NCI-H1105 (cell line): ENCODE data around the gene BMX.

Experiments used
- DNase-seq: peaks from one replicate; lab custom pipeline; 2025; lab: John Stamatoyannopoulos, UW

BMX gene

DNA sequence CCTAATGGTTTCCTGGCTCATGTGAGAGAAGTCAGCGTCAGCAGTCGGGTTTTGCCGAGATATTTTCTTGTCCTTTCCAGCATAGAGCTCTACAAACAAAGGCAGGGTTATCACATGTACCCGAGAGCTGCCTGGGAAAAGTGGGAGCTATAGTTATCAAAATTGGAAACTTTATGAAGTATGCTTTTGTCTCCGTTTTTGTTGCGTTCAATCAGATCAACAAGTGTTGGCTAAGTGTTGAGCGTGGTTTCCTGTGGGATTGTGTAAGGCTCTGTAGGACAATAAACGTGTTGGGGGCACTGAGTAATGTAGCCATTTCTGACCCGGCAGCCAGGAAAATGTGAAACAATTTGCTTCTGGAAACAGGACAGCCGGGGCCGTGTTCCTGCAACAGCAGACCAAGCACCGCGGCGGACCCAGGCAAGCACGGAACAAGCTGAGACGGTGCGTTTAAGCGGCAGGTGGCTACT is at the start of gene BMX:
Gene BMX, plus strand, starts transcription at position 311 of the 470 bp plus-strand sequence. CDS start 7,547 bp downstream, outside the sequence.
- DNase-seq, result no peak

DNA sequence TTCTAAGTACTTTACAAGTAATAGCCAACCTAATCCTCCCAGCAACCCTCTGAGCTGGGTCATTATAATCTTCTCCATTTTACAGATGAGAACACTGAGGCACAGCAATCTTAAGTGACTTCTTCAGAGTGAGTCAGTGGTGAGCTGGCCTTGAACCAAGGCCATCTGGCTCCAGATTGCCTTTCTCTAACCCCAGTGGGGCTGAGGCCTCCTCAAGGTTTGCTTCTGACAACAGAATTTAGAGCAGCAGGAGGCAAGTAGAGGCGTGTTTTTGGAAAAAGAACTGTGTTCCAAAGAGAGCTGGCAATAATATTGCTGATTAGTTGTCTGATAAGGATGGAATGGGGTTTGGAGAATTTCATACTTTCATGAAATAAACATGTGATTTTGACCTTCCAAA is 48.7 kb upstream of the BMX start:
- DNase-seq, result no peak

DNA sequence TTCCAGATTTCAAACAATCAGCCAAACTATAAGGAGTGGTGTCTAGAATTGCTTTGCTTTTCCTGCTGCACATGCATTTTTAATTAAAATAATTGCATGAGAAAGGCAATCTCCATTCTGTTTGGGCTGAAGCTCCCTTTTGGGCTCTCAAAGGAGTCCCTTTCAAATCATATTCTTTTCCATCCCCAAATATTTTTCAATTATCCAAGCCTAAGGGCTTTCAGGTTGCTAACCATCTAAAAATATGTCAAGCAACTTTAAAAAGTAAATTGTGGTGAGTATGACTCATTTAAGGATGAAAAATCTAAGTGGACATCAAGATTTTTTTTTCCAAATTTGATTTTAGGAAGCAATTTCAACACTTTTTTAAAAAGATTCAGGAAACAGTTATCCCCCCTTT is 35.9 kb upstream of the BMX start:
- no peak for DNase-seq

DNA sequence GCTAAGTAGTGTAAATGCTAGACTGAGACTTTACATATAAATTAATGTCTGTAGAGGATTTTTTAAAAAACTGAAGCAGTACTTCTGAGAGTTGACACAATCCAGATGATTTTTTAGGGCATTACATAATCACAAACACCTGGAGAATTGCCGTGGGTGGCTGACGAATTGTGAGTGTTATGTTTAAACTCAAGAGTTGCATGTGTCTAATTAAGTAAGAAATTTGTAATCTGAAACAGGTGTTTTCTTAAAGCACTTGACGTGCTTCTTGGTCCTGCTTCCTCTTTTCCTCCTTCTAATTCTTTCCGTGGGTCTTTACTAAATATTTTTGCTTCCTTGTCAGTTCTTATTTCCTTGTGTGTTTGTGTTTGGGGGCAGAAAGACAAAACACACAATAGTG is 35.3 kb upstream of the BMX start:
- no peak for DNase-seq

DNA sequence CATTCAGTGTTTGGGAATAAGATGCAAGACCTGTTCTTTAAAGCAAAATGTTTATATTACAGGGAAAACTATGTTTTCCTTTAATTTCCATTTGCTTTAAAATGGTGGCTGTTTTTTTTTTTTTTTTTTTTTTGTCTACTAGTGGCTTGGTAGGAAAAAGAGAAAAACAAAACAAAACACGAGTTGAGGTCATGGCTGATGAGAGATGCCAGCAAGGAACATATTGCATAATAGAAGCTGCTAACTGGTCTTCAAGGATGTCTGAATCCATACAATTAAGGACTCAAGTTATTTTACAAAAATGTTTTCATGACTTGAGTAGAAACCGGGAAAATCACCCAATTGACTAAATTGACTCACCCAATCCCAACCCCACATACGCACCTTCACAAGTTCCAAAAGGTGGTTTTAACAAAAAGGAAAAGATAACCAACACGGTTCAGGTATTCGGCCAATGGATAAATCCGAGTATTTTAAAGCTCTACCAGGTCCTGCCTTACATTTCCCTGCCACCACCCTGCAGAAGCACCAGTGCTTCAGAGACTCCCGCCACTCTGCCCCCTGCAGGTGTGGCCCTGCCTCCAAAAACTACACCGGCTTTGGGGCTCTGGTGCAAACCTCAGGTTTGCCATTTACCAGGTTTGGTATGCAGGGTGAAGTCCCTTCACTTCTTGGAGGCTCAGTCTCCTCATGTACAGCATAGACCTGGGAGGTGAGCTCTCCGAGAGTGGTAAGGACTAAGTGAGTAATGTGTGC is 34.5 kb upstream of the BMX start:
- DNase-seq, result no peak

DNA sequence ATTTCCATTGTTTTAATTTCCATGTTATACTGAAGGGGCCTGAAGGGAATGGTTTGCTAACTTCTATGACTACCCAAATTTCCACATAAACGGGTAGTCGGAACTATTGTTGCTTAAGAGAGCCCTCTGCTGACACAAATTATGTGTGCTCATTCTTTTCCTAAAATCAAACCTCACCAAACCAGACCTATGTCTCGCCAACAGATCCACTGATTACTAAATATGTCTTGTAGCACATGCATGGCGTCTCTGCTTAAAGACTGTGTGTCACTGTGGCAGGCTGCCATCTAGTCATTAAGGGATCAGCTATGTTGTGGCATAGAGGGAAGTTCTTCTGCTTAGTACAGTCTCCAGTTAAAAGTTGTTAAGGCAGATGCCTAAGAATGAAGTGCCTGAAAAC is 32.6 kb upstream of the BMX start:
- peak; percentile 11 for DNase-seq

DNA sequence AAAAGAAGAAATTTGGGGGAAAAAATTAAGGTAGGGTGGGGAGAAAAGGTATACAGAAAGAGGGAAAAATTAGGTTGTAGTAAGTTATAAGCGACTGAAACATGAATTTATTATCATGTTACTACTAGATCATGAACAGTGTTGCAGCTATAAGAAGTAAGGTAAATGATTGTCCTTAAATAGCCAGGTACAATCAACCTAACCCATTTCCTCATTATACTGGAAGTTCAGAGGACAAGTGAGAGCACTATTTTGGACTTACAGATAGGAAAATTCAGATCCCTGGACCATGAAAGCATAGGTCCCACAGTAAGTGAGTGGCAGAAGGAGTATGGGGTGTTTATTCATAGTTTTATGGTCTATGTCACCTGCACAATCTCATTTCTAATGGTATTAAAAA is 31.0 kb upstream of the BMX start:
- DNase-seq, result no peak

DNA sequence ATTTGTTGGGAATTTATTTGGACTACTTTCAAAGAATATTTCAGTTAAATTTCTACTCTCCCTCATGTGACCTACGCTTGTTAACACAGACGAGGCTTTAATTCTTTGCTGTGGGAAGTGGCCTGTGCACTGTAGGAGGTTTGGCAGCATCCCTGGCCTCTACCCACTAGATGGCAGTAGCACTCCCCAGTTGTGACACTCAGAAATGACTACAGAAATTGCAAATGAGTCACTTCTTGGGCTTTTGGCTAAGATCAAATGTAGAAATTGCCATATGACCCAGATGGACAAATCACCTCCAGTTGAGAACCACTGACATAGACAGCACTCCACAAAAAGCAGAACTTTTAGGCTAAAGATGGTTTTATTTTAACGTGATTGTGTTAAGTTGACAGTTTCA is 29.6 kb upstream of the BMX start:
- DNase-seq, result peak; percentile 25

DNA sequence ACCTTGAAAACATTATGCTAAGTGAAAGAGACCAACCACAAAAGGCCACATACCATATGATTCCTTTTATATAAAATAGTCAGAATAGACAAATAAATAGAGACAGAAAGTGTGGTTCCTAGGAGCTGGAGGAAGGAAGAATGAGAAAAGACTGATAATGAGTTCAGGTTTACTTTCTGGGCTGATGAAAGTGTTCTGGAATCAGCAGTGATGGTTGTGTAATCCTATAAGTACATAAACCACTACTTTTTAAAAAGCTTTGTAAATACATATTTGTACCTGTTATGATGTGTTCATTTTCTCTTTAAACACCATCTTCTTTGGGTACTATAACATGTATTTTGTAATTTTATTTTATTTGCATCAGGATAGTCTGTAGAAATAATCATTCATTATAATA is 28.1 kb upstream of the BMX start:
- no peak for DNase-seq

DNA sequence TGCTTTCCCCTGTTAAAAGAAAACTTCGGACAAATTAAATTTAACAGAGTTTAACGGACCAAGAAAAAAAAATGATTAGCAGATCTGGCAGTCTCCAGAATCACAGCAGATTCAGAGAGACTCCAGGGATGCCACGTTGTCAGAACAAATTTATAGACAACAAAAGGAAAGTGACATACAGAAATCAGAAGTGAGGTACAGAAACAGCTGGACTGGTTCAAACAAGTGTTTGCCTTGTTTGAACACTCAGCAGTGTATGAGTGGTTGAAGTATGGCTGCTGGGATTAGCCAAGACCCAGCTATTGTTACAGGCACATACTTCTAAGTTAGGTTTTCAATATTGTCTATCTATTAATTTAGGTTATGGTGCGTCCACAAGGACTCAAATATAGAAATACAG is 26.6 kb upstream of the BMX start:
- no peak for DNase-seq

DNA sequence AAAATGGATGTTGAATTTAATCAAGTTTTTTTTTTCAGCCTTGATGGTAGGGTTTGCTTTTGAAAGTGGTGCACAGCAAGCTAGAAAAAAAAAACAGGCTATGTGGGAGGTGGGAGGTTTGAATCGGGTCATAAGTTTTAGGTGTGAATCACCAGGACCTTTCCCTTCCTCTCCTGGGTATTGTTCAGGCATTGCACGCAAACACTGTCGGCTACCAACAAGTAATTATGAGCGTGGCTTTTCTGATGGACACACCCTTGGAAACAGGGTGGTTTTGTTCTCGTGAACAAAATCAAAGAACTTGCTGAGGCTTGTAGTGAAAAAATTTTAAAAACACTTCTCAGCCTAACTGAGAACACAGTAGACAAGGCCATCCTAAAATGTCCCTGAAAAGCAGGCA is 25.6 kb upstream of the BMX start:
- no peak for DNase-seq

DNA sequence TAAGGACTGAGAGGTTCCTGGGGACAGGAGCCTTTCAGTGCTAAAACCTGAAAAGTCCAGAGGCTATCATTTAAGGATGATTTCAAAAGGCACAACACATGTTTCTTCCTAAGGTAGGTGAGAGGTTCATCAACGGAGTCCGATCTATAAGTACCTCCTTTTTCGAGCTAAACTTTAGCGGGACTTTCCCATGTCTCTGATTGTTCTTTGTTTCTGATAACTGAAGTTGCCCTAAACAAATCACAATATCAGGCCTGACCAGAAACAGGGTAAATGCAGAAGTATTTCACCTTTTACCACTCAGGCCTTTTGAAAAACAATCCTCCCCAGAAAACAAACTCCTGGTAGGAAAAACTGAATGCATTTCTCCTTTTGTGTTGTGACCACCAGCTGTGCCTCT is 25.1 kb upstream of the BMX start:
- no peak for DNase-seq

DNA sequence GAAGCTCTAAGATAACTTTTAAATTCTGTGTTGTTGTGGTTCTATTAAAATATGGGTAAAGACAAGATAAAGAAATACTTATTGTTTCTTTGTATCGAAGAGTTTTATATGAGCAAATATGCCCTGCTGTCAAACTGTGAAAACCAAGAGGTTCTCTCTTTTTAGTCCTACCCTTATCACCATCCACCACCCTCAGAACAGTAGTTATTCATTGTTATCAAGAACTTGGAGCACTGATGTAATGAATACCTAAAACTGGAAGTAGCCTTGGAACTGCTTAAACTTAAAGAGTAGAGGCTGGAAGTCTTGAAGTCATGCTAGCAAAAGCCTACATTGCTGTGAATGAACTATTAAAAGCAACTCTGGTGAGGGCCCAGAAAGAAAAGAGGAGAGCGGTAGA is 16.7 kb upstream of the BMX start:
- no peak for DNase-seq

DNA sequence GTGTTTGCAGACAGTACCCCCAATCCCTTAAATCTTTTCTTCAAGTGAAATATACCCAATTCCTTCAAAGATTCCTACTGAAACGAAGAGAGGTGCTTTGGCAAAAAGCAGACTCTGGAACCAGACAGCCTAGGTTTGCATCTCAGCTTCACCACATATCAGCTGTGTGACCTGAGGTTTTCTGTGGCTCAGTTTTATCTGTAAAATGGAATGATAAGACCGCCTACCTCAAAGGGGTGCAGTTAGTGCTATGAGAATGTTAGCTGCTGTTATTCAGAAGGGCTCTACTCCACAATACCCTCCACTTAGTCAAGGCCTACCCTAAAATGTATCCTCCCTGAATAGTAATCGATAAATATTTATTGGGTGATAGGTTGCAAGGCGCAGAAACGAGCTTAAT is 8.1 kb upstream of the BMX start:
- no peak for DNase-seq

DNA sequence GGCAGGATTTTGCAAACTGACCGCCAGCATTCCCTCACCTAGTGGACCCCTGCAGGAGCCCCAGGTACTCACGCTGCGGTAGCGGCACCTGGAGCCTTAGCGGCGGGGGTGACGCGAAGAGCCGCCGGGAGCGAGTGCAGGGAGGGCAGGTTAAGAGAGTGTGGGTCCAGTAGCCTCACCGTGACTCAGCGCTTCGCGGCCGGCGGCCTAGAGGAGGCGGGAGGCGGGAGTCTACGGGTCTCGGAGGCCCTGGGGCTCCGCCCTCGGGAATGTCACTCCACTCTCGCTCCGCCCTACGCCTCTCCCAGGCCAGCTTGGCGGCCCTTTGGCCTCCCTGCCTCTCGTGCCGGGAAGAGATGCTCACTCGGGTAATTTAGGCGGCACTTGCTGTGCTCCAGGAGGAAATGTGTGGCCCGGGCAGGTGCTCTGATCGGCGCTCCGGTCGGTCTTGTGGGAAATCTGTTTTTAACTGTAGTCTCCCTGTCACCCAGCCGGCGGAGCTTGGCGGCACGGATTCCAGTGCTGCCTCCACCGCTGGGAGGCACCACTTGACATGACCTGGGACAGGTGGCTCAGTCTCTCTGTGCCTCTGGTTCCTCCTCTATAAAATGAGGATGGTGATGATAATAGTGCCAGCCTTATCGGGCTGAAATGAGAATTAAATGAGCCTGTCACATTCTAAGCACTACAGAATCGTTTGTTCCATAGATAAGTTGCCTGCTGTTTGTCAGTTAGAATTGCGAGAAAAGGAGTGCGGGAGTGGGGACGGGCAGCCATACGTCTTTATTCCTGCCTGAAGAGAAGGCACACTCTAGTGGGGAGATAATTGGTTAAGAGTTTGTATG is 7.3 kb upstream of the BMX start, which contains the start of gene PIR:
Gene PIR, minus strand, starts transcription at position 216 of the 845 bp plus-strand sequence. CDS start 2,076 bp downstream, outside the sequence.
- DNase-seq, result peak; percentile 82

DNA sequence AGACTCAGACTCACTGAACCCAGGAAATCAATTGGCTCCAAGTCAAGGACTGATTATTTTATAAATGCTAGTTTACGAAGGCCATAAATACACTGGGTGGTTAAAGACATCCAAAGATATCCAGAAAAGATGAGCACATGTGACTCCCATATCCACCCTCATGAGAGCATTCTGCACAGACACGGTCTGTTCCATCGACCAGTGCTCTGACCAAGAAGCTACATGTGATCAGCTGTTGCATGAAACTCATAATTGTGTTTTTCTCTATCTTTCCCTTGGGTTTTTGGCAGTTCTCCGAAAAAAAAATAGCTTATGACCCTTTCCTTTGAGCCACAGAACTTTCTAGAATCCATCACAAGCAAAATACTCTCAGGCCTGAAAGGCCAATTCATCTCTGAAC is 4.8 kb upstream of the BMX start:
- DNase-seq, result no peak

DNA sequence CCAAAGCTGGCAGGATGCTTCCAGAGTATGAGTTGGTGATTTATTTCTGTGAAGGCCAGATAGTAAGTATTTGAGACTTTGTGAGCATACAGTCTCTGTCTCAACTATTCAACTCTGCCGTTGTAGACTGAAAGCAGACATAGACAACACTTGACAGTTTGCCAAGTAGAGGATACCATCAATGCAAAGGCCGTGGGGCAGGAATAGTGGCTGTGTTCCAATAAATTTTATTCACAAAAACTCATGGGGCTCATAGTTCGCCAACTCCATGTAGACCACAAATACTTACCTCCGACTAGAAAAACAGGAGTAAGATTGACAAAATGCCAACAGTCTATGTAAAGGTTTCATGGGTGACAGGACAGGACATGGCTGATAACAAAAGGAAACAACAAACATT is 3.8 kb upstream of the BMX start:
- no peak for DNase-seq

DNA sequence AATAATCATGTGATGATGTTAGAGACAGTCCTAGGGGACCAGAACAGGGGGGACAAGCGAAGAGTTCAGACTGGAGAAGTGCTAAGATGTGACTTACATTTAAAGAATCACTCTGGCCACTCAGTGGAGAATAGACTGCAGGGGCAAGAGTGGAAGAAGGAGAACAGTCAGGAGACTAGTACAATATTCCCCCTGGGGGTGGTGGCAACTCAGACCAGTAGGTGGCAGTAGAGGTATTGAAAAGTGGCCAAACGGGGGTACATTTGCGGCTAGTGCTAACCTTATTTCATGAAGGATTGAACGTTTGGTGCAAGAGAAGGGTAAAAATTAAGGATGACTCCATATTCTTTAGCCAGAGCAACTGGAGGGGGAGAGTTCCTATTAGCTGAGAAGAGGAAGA is 2.7 kb upstream of the BMX start:
- DNase-seq, result peak; percentile 28

DNA sequence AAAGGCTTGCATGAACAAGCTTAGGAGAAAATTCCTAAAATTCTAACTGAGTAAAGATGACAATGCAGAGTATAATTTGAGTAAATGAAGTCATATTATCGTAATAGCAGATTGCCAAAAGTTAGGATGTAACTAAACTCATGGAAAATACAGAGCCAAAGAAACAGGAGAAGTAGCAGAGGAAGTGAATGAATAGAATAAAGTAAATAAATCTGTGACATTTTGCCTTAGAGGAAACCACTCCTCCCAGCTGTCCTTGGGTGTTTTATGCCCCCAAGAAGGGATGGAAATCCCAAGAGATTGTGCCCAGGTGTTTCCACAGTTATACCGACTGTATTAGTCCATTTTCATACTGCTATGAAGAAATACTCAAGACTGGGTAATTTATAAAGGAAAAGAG is 1.9 kb upstream of the BMX start:
- DNase-seq, result no peak

DNA sequence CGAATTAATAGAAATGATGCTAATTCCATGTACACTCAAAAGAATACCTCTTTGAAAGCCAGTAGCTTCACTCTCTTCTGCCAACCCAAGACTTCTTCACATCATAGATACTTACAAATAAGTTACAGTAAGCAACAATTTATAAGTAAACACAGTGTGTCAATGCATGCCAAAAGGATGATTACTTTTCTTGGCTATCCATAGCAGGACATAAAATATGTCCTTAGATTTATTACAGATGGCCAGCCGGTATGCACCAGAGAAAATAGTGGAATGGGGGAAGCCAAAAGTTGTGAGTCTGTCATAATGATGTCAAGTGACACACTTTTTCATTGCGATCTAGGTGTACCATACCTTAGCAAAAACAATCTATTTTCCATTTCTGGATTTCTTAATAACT is 631 bp upstream of the BMX start:
- no peak for DNase-seq

DNA sequence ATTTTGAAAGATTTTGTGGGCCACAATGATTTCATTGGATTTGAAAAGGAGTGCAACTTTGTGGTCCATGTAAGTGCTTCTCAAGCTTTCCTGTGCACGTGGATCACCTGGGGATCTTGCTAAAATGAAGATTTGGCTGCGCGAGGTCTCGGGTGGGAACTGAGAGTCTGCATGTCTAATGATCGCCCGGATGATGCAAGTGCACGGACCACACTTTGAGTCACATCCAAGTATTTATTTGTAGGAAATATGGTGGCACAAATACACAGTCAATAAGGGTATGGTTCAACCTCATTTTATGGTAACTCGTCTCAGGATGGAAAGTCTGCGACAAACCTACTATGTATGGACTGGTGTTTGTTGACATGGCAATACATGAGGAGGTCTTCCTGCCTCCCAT is 899 bp downstream of the BMX start:
- no peak for DNase-seq

DNA sequence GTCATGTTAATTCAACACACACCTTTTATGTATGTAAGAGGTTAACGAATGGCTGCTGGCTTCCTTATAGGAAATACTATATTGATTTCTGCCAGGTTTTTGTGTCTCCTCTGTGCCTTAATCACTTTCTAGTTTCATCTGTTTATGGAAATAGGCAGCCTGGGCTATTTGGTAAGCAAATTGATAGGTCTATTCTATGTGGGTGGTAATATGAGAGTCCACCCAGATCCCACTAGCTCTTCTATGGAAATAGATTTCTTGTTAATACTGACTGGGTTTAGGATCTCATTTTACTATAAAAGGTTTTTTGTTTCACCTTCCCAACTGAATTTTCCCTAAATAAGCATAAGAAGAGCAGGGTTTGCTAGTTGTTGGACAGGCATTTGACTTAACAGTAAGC is 4.1 kb downstream of the BMX start:
- no peak for DNase-seq

DNA sequence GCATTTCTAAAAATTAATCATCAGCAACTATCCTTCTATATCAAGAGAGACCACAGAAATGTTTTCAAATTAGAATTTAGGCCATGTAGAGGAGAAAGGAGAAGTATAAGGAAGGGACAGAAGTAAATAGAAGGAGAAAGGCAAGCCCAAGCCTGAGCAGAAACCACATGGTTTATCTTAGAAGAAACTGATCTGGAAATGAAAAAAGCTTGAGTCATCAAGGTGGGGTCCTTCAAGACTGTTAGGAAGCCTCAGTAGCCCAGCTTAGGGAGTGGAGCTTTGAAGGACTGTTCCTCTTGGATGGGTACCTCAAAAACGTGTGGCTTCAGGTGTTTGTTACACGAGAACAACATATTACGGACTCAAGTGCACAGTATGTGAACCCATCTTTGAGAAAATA is 4.5 kb downstream of the BMX start:
- DNase-seq, result no peak
